T-helper 1 cell treated with Interleukin-12 subunit alpha and Interleukin-12 subunit beta and Interleukin-4 antibody, amounts not matched to agents 30 μg/mL and 1 μg/mL, for 36 hours (primary cell): Measurements from ENCODE around the gene DDX6.
"Not testable (repeated sequence)": the region's sequence is repeated elsewhere in the genome, so short reads cannot be mapped to it uniquely, and the experiment has no call there.

Experiments
- H3K27ac Mint-ChIP-seq: one replicate; pipeline ENCODE4 v1.8.0; 2021; ENCODE audit warnings: mild to moderate bottlenecking, mixed read lengths
- H3K27me3 Mint-ChIP-seq: one replicate; pipeline ENCODE4 v1.8.0; 2021; ENCODE audit warnings: low read depth, mixed read lengths
- H3K36me3 Mint-ChIP-seq: one replicate; pipeline ENCODE4 v1.8.0; 2021; ENCODE audit warnings: low read depth, mixed read lengths
- H3K4me1 Mint-ChIP-seq: one replicate; pipeline ENCODE4 v1.8.0; 2021; ENCODE audit warnings: low read depth, mixed read lengths
- H3K4me3 Mint-ChIP-seq: one replicate; pipeline ENCODE4 v1.8.0; 2021; ENCODE audit warnings: mild to moderate bottlenecking, moderate library complexity, mixed read lengths
- H3K9me3 Mint-ChIP-seq: one replicate; pipeline ENCODE4 v1.8.0; 2021; ENCODE audit warnings: mixed read lengths

The DDX6 gene

GRCh38 chr11:118740892-118741291 lies 50.1 kb downstream of the DDX6 start:
- H3K9me3 Mint-ChIP-seq = no peaks in the 10 kb centered on the region
- H3K36me3 Mint-ChIP-seq = no peaks in the 10 kb centered on the region
- H3K27ac Mint-ChIP-seq = no peak overlapping the region
- peaks cover 16% of the 10 kb centered on the region for H3K27me3 Mint-ChIP-seq
- H3K4me3 Mint-ChIP-seq = no peak overlapping the region
- H3K4me1 Mint-ChIP-seq = no peaks in the 10 kb centered on the region

GRCh38 chr11:118735203-118735602 lies 55.8 kb downstream of the DDX6 start:
- Mint-ChIP-seq H3K9me3 (no peaks in the 10 kb centered on the region), H3K36me3 (no peaks in the 10 kb centered on the region), H3K27ac (no peak overlapping the region), H3K27me3 (peaks cover 30% of the 10 kb centered on the region), H3K4me1 (no peaks in the 10 kb centered on the region), H3K4me3 (no peak overlapping the region)

- Mint-ChIP-seq H3K27ac (no peak overlapping the region), H3K27me3 (peaks cover 29% of the 10 kb centered on the region), H3K4me3 (no peak overlapping the region), H3K4me1 (no peaks in the 10 kb centered on the region), H3K36me3 (no peaks in the 10 kb centered on the region), H3K9me3 (no peaks in the 10 kb centered on the region)
Measured at GRCh38 chr11:118734031-118734430, 56.9 kb downstream of the DDX6 start.

GRCh38 chr11:118729753-118730152 lies 61.2 kb downstream of the DDX6 start:
- H3K27me3 Mint-ChIP-seq = peaks cover 35% of the 10 kb centered on the region
- H3K4me1 Mint-ChIP-seq, H3K4me3 Mint-ChIP-seq, H3K36me3 Mint-ChIP-seq, H3K9me3 Mint-ChIP-seq, H3K27ac Mint-ChIP-seq: not testable (repeated sequence)

- not testable (repeated sequence) for H3K4me1 Mint-ChIP-seq, H3K4me3 Mint-ChIP-seq, H3K36me3 Mint-ChIP-seq, H3K27ac Mint-ChIP-seq, H3K9me3 Mint-ChIP-seq
- H3K27me3 Mint-ChIP-seq = peaks cover 31% of the 10 kb centered on the region
Measured at GRCh38 chr11:118728112-118728511, 62.9 kb downstream of the DDX6 start.

- H3K9me3 Mint-ChIP-seq, H3K4me1 Mint-ChIP-seq, H3K4me3 Mint-ChIP-seq, H3K36me3 Mint-ChIP-seq, H3K27ac Mint-ChIP-seq: not testable (repeated sequence)
- peaks cover 31% of the 10 kb centered on the region for H3K27me3 Mint-ChIP-seq
Measured at GRCh38 chr11:118727721-118728066, 63.3 kb downstream of the DDX6 start.

GRCh38 chr11:118727001-118727720 lies 63.8 kb downstream of the DDX6 start:
- H3K27me3 Mint-ChIP-seq = peaks cover 31% of the 10 kb centered on the region

GRCh38 chr11:118721478-118722015 lies 69.4 kb downstream of the DDX6 start:
- H3K4me3 Mint-ChIP-seq, H3K36me3 Mint-ChIP-seq, H3K9me3 Mint-ChIP-seq, H3K4me1 Mint-ChIP-seq, H3K27me3 Mint-ChIP-seq, H3K27ac Mint-ChIP-seq: not testable (repeated sequence)

More at GRCh38 chr11:118727001-118727720, 63.8 kb downstream of the DDX6 start:
- H3K9me3 Mint-ChIP-seq, H3K4me1 Mint-ChIP-seq, H3K36me3 Mint-ChIP-seq, H3K27ac Mint-ChIP-seq, H3K4me3 Mint-ChIP-seq: not testable (repeated sequence)

- H3K27me3 Mint-ChIP-seq, H3K4me1 Mint-ChIP-seq, H3K36me3 Mint-ChIP-seq, H3K4me3 Mint-ChIP-seq, H3K27ac Mint-ChIP-seq, H3K9me3 Mint-ChIP-seq: not testable (repeated sequence)
Measured at GRCh38 chr11:118720740-118721139, 70.2 kb downstream of the DDX6 start.

- H3K27me3 Mint-ChIP-seq, H3K4me3 Mint-ChIP-seq, H3K4me1 Mint-ChIP-seq, H3K9me3 Mint-ChIP-seq, H3K36me3 Mint-ChIP-seq, H3K27ac Mint-ChIP-seq: not testable (repeated sequence)
Measured at GRCh38 chr11:118720078-118720477, 70.9 kb downstream of the DDX6 start.

- H3K9me3 Mint-ChIP-seq, H3K4me3 Mint-ChIP-seq, H3K27ac Mint-ChIP-seq, H3K4me1 Mint-ChIP-seq, H3K36me3 Mint-ChIP-seq, H3K27me3 Mint-ChIP-seq: not testable (repeated sequence)
Measured at GRCh38 chr11:118718562-118718961, 72.4 kb downstream of the DDX6 start.

- H3K27ac Mint-ChIP-seq, H3K27me3 Mint-ChIP-seq, H3K36me3 Mint-ChIP-seq, H3K4me1 Mint-ChIP-seq, H3K4me3 Mint-ChIP-seq, H3K9me3 Mint-ChIP-seq: not testable (repeated sequence)
Measured at GRCh38 chr11:118717733-118718132, 73.2 kb downstream of the DDX6 start.

- H3K36me3 Mint-ChIP-seq, H3K9me3 Mint-ChIP-seq, H3K4me3 Mint-ChIP-seq, H3K27ac Mint-ChIP-seq, H3K27me3 Mint-ChIP-seq, H3K4me1 Mint-ChIP-seq: not testable (repeated sequence)
Measured at GRCh38 chr11:118717221-118717620, 73.7 kb downstream of the DDX6 start.

GRCh38 chr11:118715837-118716260 lies 75.1 kb downstream of the DDX6 start:
- H3K4me3 Mint-ChIP-seq = no peak overlapping the region
- peaks cover 5% of the 10 kb centered on the region for H3K27me3 Mint-ChIP-seq
- H3K4me1 Mint-ChIP-seq = no peaks in the 10 kb centered on the region
- H3K9me3 Mint-ChIP-seq = no peaks in the 10 kb centered on the region
- no peaks in the 10 kb centered on the region for H3K36me3 Mint-ChIP-seq
- H3K27ac Mint-ChIP-seq = no peak overlapping the region

GRCh38 chr11:118715245-118715831 lies 75.6 kb downstream of the DDX6 start:
- H3K27ac Mint-ChIP-seq = no peak overlapping the region
- peaks cover 5% of the 10 kb centered on the region for H3K27me3 Mint-ChIP-seq
- no peak overlapping the region for H3K4me3 Mint-ChIP-seq
- no peaks in the 10 kb centered on the region for H3K36me3 Mint-ChIP-seq
- H3K9me3 Mint-ChIP-seq = no peaks in the 10 kb centered on the region
- no peaks in the 10 kb centered on the region for H3K4me1 Mint-ChIP-seq
